C4-2B (cell line): Measurements from ENCODE around the gene ZNF839.

ENCODE experiments used
- CTCF ChIP-seq: fragments of 450-650 bp; conservative IDR thresholded peaks from 2 replicates; pipeline ENCODE4 v1.5.1; 2017; ENCODE audit warnings: mild to moderate bottlenecking
- ZFX ChIP-seq: fragments of 450-650 bp; IDR thresholded peaks from 2 replicates; pipeline ENCODE4 v1.6.1; 2017

- TF ChIP-seq CTCF (no peak), ZFX (no peak)
These were observed 54.7 kb downstream of the ZNF839 start for GRCh38 chr14:102374264-102374663.
